Skeletal muscle satellite cell (primary cell): Measurements from ENCODE around the gene RASAL3.

Source experiments
- H3K27me3 ChIP-seq: 2 replicates; pipeline ENCODE4 v1.7.0; 2013; ENCODE audit warnings: low read length; ENCODE audit not compliant: control insufficient read depth, insufficient read depth
- H3K36me3 ChIP-seq: 2 replicates; pipeline ENCODE4 v1.7.0; 2013; ENCODE audit warnings: mild to moderate bottlenecking, control low read depth, low read length; ENCODE audit not compliant: insufficient read depth
- H3K4me1 ChIP-seq: 2 replicates; pipeline ENCODE4 v1.7.0; 2013; ENCODE audit warnings: low read length; ENCODE audit not compliant: control insufficient read depth, insufficient read depth
- H3K4me2 ChIP-seq: 2 replicates; pipeline ENCODE4 v1.7.0; 2013; ENCODE audit warnings: mild to moderate bottlenecking, low read length
- H3K4me3 ChIP-seq: 2 replicates; pipeline ENCODE4 v1.7.0; 2013; ENCODE audit warnings: low read length
- H3K9ac ChIP-seq: 2 replicates; pipeline ENCODE4 v1.7.0; 2013; ENCODE audit warnings: mild to moderate bottlenecking, low read depth, low read length, moderate library complexity
- H3K9me3 ChIP-seq: replicated peaks from 2 replicates; pipeline ENCODE4 v1.7.0; 2013; ENCODE audit warnings: mild to moderate bottlenecking, control low read depth, low read length

The RASAL3 gene

DNA sequence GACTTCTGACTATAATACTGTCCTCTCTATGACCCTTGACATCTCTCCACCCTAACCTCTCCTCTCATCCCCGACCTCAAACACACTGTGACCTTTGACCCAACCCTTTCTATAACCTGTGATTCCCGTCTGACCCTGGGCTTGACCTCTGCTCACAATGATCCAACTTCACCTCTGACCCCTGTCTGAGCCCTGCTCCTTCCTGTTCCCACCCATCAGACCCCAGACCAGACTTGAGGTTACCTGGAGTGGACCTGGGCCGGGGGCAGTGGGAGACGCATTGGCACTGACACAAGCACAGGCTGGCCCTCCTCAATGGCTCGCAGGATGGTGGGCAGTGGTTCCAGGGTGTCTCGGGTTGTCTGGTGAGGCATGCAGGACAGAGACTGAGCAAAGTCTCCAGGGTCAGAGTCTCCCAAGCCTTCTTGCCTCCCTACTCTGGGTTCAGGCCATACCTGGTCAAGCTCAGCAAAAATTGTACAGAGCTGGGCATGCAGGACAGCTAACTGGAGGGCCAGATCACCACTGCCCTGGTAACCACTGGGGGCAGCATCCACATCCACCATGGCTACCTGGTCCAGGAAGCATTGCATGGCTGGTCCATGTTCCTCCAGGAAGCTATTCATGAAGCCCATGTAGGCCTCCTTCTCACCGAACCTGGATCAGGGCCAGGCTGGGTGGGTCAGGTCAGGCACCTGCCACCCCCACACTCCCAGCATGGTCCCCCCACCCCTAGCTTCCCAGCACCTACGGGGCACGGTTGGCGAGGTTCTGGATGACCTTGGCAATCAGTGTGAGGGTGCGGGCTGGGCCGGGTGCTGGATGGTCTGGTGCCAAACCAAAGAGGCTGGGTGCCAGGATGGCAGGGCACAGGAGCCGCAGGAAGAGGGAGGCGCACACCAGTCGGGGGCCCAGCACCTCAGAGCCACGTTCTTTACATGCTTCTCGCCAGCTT lies 10.2 kb downstream of the RASAL3 start:
- peaks cover 13% of the 10 kb centered on the region for H3K4me1 ChIP-seq
- no peaks in the 10 kb centered on the region for H3K9me3 ChIP-seq
- no peak overlapping the region for H3K4me2 ChIP-seq
- H3K36me3 ChIP-seq = no peaks in the 10 kb centered on the region
- no peak overlapping the region for H3K4me3 ChIP-seq
- H3K27me3 ChIP-seq = peaks cover 40% of the 10 kb centered on the region
- no peak overlapping the region for H3K9ac ChIP-seq

DNA sequence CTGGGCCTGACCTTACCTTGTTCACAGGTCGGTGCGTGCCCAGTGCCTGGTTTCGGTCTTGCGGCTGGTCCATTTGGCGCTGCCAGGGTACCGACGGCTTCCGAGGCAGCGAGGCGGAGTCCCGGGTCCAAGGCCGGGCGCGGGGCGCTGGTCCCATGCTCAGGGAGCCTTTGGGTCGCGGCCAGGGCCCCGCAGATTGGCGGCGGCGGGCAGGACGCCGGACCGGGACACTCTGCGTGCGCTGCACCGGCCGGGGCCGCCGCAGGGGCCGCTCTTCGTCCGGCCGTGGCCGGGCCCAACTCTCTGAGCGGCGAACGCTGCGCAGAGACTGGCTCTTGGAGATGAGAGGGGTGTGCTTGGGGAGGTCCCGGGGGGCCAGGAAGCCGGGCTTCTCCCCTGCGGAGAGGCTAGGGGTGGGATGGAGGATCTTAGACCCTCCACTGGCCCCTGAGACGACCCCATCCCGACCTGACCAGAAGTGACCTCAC lies 11.2 kb downstream of the RASAL3 start:
- Histone ChIP-seq H3K4me2 (peak overlapping the region; percentile 83), H3K27me3 (peaks cover 37% of the 10 kb centered on the region), H3K4me3 (peak overlapping the region; percentile 67), H3K36me3 (no peaks in the 10 kb centered on the region), H3K4me1 (peaks cover 18% of the 10 kb centered on the region), H3K9ac (peak overlapping the region; percentile 36), H3K9me3 (no peaks in the 10 kb centered on the region)

DNA sequence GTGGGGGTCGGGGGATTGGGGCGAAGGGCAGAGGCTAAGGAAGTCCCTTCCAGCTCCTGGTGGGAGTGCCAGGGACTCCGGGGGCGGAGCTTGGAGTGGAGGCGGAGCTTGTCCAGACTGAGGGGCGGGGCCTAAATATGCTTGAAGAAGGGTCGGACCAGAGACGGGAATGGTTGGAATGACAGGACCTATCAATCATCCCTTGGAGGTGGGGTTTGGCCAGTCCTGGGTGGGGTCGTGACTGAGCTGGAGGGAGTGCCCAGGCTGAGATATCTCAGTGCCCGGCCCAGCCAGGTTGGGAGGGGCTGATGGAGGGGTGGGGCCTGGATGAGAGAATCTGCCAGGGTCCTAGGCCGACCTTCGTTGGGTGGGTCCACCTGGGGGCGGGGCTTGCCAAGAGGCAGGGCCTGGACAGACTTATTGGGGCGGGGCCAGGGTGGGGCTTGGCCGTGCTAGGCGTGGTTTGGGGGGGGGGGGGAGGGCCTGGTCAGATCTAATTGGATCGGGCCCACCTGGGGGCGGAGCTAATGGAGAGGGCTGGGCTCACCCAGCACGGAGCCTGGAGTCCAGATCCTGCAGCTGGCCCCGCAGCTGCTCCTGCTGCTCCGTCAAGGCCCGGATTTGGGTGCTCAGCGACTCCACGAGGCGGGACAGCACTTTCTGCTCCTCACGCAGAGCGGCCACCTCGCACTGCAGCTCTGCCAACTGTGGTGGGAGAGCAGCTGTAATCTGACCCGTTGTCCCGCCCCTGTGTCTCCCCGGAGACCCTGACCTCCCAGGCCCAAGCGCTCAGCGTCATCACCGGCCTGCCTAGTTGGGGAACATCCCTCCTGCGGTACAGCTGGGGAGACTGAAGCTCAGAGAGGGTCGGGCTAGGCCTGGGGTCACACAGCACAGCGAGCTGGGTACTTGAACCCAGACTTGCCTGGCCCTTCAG lies 12.0 kb downstream of the RASAL3 start:
- Histone ChIP-seq H3K9me3 (no peaks in the 10 kb centered on the region), H3K36me3 (no peaks in the 10 kb centered on the region), H3K4me2 (peak overlapping the region; percentile 83), H3K4me1 (peaks cover 18% of the 10 kb centered on the region), H3K27me3 (peaks cover 29% of the 10 kb centered on the region), H3K4me3 (peak overlapping the region; percentile 67), H3K9ac (peak overlapping the region; percentile 36)

DNA sequence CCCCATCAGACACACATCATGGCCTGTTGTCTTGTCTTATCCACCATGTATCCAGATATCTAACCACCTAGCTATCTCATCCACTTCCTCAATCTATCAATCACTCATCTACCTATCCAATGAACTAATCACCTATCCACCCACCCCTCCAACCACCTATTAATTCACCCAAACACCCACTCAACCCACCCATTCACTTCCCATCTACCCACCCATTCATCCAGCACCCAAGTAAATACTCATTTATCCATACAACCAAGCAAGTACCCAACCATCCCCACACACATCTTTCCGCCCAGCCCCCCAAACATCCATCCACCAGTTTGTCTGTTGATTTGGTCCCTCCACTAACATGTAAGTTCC lies 13.8 kb downstream of the RASAL3 start:
- no peak overlapping the region for H3K9ac ChIP-seq
- H3K4me2 ChIP-seq = no peak overlapping the region
- peaks cover 10% of the 10 kb centered on the region for H3K27me3 ChIP-seq
- H3K4me1 ChIP-seq = peaks cover 18% of the 10 kb centered on the region
- no peaks in the 10 kb centered on the region for H3K9me3 ChIP-seq
- no peak overlapping the region for H3K4me3 ChIP-seq
- H3K36me3 ChIP-seq = no peaks in the 10 kb centered on the region

DNA sequence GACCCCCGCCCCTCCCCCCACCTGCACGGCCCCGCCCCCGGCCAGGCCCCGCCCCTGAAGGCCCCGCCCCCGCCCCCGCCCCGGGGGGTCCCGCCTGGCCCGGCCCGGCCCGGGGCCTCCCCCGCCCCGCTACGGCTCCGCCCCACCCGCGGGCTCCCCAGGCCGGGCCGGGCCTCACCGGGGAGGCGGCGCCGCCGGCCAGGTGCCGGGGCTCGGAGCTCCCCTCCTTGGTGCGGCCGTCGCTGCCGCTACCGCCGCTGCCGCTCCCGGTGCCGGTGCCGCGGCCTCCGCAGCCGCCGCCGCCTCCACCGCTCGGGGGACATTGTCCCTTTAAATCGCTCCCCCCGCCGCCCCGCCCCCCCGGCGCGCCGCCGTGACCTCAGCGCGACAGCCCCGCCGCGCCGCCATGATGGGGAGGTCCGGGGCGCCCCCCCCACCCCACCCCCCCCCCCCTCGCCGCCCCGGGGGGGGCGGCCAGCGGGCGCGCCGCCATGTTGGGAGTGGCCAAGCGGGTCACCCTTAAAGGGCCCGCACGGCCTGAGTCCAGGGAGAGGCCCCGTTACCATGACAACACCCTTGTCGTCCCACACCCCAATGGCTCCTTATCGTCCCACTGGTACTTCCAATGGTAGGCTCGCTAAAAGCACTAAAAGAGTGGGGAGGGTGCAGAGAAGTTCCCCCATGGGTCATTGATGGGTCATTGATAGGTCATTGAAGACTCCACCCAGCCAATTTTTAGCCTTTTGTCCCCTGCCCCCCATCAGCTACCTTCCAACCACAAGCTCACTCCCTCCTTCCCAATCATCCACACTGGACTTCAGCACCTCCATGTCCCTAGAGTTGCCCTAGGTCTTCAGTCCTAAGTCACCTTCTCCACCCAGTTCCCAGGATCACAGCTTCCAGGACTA lies 14.5 kb downstream of the RASAL3 start, which contains the start of gene WIZ:
TSS of gene WIZ (minus strand) at position 337 of the 908 bp plus-strand sequence. CDS start 1,649 bp downstream, outside the sequence.
- H3K4me1 ChIP-seq = peaks cover 18% of the 10 kb centered on the region
- H3K27me3 ChIP-seq = peaks cover 4% of the 10 kb centered on the region
- no peaks in the 10 kb centered on the region for H3K9me3 ChIP-seq
- no peaks in the 10 kb centered on the region for H3K36me3 ChIP-seq
- peak within 1 kb of the TSS; percentile 71 for H3K9ac ChIP-seq
- H3K4me2 ChIP-seq = peak within 1 kb of the TSS; percentile 87
- H3K4me3 ChIP-seq = peak within 1 kb of the TSS; percentile 71

DNA sequence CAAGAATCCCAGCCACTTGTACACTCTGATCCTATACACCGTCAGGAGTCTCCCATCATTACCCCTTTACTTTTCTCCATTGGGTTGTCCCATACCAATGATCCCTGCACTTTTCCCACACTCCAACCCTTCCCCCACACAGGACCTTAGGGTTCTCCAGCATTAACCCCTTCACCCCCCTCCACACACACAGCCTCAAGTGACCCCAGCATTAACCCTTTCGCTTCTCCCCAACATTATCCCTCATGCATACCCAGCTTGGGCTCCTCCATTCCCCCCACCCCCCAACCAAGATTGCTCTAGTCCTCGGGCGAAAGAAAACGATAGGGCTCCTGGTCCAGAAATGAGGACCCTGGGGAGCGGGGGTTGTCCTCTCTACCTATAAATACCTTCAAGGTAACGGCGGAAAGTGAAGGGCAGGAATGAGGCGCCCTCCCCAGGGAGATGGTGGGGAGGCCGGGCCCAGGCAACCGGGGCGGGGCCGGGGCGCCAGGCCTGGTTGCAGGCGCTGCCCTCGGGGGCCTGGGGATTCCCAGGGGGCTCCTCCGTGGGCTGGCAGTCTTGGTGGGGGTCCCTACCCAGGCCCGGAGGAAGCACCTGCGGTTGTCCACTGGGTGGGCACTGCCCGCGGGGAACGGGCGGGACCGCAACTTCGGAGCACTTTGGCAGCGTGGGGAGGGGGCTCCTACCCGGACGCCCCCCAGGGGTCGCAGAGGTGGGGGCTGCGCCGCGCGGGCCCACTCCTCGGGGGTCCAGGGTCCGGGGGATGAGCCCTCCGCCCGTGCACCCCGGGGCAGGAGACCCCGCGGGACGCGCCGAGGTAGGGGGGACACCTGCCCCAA lies 15.3 kb downstream of the RASAL3 start:
- no peaks in the 10 kb centered on the region for H3K36me3 ChIP-seq
- peaks cover 18% of the 10 kb centered on the region for H3K4me1 ChIP-seq
- peak overlapping the region; percentile 71 for H3K4me3 ChIP-seq
- H3K4me2 ChIP-seq = peak overlapping the region; percentile 87
- peak overlapping the region; percentile 57 for H3K9ac ChIP-seq
- peaks cover 4% of the 10 kb centered on the region for H3K27me3 ChIP-seq
- H3K9me3 ChIP-seq = no peaks in the 10 kb centered on the region

DNA sequence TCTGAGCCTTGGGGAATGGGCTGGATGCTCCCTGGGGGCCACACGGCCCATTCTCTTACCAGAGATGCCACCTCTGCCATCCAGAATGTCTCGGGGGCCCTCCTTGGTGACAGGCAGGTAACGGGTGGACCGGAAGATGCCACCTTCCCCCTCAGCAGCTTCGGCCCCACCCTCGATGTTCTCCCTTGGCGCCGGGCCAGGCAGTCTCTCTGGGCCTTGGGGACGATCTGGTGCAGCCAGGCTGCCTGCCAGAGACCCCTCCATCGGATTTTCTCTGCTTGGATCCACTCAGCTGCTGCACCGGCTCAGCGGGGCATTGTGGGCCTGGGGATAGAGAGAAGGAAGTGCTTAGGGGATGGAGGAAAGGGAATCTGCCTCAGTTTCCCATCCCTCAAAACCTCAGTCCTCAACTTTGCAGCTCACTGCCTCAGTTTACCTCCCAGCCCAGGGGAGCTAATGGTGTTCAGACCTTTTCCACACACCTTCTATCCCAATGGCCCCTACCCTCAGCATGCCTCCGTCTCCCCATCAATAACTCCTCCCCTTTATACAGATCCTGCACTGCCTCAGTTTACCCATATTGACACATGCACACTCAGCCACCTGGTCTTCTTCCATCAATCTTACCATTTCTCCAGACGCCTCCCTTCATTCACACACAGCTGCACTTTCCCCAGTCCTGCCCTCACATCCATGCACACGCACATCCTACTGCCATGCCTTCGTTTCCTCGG lies 16.1 kb downstream of the RASAL3 start:
- Histone ChIP-seq H3K9me3 (no peaks in the 10 kb centered on the region), H3K9ac (no peak overlapping the region), H3K4me1 (peaks cover 16% of the 10 kb centered on the region), H3K4me3 (no peak overlapping the region), H3K27me3 (peaks cover 11% of the 10 kb centered on the region), H3K36me3 (no peaks in the 10 kb centered on the region), H3K4me2 (no peak overlapping the region)

DNA sequence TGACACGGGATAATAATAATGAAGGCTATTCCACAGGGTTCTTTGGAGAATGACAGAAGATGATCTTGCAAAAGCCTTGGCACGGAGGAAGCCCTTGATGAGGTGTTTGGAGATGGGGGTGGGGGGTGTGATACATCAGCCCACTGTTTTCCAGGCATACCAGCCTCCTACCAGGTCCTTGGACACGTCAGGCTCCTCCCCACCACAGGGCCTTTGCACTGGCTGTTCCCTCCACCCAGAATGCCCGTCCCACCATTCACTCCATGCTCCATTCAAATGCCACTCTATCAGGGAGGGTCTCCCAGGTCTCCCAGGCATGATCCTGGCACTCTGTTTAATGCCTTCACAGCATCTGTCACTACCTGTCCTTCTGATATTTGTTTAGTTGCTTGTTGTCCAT lies 17.3 kb downstream of the RASAL3 start:
- Histone ChIP-seq H3K9ac (no peak overlapping the region), H3K4me2 (no peak overlapping the region), H3K27me3 (peaks cover 11% of the 10 kb centered on the region), H3K4me3 (no peak overlapping the region), H3K4me1 (peaks cover 8% of the 10 kb centered on the region), H3K36me3 (no peaks in the 10 kb centered on the region), H3K9me3 (no peaks in the 10 kb centered on the region)

DNA sequence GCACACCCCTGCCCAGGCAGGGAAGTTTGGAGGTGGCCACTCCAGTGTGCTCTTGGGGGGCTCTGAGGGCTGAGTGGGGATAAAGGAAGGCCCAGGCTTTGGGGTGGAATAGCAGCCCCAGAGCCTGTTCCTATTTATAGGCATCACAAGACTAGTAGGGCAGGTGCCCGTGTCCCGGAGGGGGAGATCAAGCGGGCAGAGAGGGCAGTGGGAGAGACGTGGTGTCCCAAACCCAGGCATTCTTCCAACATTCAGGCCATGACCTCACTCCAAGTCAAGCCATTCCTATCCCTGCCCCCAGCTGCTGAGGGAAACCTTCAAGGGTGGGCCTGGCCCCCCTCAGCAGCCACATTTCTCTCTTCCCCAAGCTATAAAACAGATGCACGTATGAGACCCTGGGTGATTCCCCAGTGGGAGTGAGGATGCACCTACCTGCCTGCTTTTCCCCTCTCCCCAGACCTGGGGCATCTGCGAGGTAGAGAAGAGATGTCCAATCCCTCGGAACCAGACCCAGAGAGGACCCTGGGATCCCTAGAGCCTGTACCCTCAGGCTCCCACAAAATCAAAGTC lies 18.5 kb downstream of the RASAL3 start:
- H3K9ac ChIP-seq = no peak overlapping the region
- peaks cover 16% of the 10 kb centered on the region for H3K27me3 ChIP-seq
- H3K4me1 ChIP-seq = peaks cover 8% of the 10 kb centered on the region
- no peaks in the 10 kb centered on the region for H3K36me3 ChIP-seq
- no peaks in the 10 kb centered on the region for H3K9me3 ChIP-seq
- no peak overlapping the region for H3K4me2 ChIP-seq
- H3K4me3 ChIP-seq = no peak overlapping the region
